H1 (cell line): ENCODE measurements around the gene RNPEPL1. TPM values are rescaled to one million over a fixed set of nuclear protein-coding genes. Genes with fewer than 3 reads are reported as not detected.

Experiments
- CTCF ChIA-PET: fragments of 300-600 bp; sonication (Branson Sonifier 250); formaldehyde crosslinking; loops from one replicate; lab custom pipeline; 2021; ENCODE audit not compliant: partially characterized antibody; lab: Charles Lee
- POLR2A ChIA-PET: fragments of 300-600 bp; sonication (Branson Sonifier 250); formaldehyde crosslinking; loops from one replicate; lab custom pipeline; 2021; ENCODE audit warnings: inconsistent platforms; ENCODE audit not compliant: partially characterized antibody; lab: Charles Lee
- DNase-seq, 2 experiments: peaks; one replicate each; pipeline versions ENCODE4 v3.0.0 to v3.0.0-alpha.2; 2010 to 2022; ENCODE audit warnings: low spot score in 2 of 2, low read depth in 1 of 2, mixed read lengths in 1 of 2
- FAIRE-seq: peaks from 2 replicates; lab custom pipeline; 2011; peaks lifted over from hg19 to GRCh38; lab: Jason Lieb, UNC
- H2AFZ ChIP-seq: 2 replicates; pipeline ENCODE4 v1.8.1; 2012; ENCODE audit warnings: low read length, inconsistent platforms
- H2AK5ac ChIP-seq: 2 replicates; pipeline ENCODE4 v1.6.1; 2013; ENCODE audit warnings: low read depth, low read length
- H2BK120ac ChIP-seq: replicated peaks from 2 replicates; pipeline ENCODE3; 2013; ENCODE audit warnings: low read depth, low read length, inconsistent platforms
- H2BK12ac ChIP-seq: 2 replicates; pipeline ENCODE4 v1.6.1; 2013; ENCODE audit warnings: low read depth, low read length
- H2BK15ac ChIP-seq: 2 replicates; pipeline ENCODE4 v1.6.1; 2013; ENCODE audit warnings: low read length
- H2BK20ac ChIP-seq: 2 replicates; pipeline ENCODE4 v1.6.1; 2013; ENCODE audit warnings: low read length
- H2BK5ac ChIP-seq: 2 replicates; pipeline ENCODE4 v1.6.1; 2013; ENCODE audit warnings: low read depth, low read length
- H3K14ac ChIP-seq: 2 replicates; pipeline ENCODE4 v1.6.1; 2013; ENCODE audit warnings: inconsistent platforms; ENCODE audit not compliant: insufficient read length
- H3K18ac ChIP-seq: 2 replicates; pipeline ENCODE4 v1.6.1; 2013; ENCODE audit warnings: low read length; ENCODE audit errors: extremely low read depth
- H3K23ac ChIP-seq: 2 replicates; pipeline ENCODE4 v1.6.1; 2013; ENCODE audit warnings: inconsistent platforms; ENCODE audit not compliant: insufficient read length
- H3K23me2 ChIP-seq: 2 replicates; pipeline ENCODE4 v1.6.1; 2013; ENCODE audit warnings: low read depth, low read length
- H3K27ac ChIP-seq: 2 replicates; pipeline ENCODE4 v1.6.1; 2011; ENCODE audit warnings: low read depth, low read length, inconsistent platforms
- H3K27me3 ChIP-seq, 4 experiments: replicated peaks in 1 of 4; 1 replicate in 1 of 4; 2 replicates in 3 of 4; pipeline versions ENCODE4 v1.6.1 to v1.8.1; 2011 to 2013; ENCODE audit warnings: low read length in 3 of 4, mild to moderate bottlenecking in 3 of 4, inconsistent platforms in 2 of 4, mixed read lengths in 2 of 4, moderate library complexity in 1 of 4; ENCODE audit not compliant: control insufficient read depth in 3 of 4, insufficient read depth in 3 of 4; ENCODE audit errors: extremely low read depth in 1 of 4
- H3K36me3 ChIP-seq, 4 experiments: 2 replicates each; pipeline versions ENCODE4 v1.6.1 to v1.8.1; 2011 to 2013; ENCODE audit warnings: mild to moderate bottlenecking in 4 of 4, low read length in 3 of 4, moderate library complexity in 2 of 4, control low read depth in 1 of 4, inconsistent platforms in 1 of 4; ENCODE audit not compliant: insufficient read depth in 4 of 4, control insufficient read depth in 2 of 4
- H3K4ac ChIP-seq: replicated peaks from 2 replicates; pipeline ENCODE3; 2013; ENCODE audit warnings: low read length, low read depth, mixed read lengths, inconsistent platforms; ENCODE audit not compliant: insufficient read length
- H3K4me1 ChIP-seq, 4 experiments: replicated peaks in 1 of 4; 1 replicate in 1 of 4; 2 replicates in 3 of 4; pipeline versions ENCODE4 v1.6.1 to v1.8.1; 2011 to 2013; ENCODE audit warnings: low read length in 3 of 4, inconsistent platforms in 2 of 4, mixed read lengths in 1 of 4; ENCODE audit not compliant: insufficient read depth in 4 of 4, control insufficient read depth in 3 of 4
- H3K4me2 ChIP-seq, 2 experiments: 2 replicates each; pipeline versions ENCODE4 v1.6.1 to v1.8.1; 2011 to 2013; ENCODE audit warnings: low read depth in 2 of 2, low read length in 2 of 2, control low read depth in 1 of 2, inconsistent platforms in 1 of 2, mild to moderate bottlenecking in 1 of 2; ENCODE audit not compliant: insufficient read depth in 1 of 2
- H3K4me3 ChIP-seq, 4 experiments: fragments of 200-600, 300-600 bp in 1 of 4; sonication (generic), shearing (Covaris generic), sonication (Bioruptor Twin) in 1 of 4; 2 replicates each; pipeline versions ENCODE4 v1.5.1 to v1.8.1; 2011 to 2016; ENCODE audit warnings: low read length in 4 of 4, low read depth in 3 of 4, control low read depth in 2 of 4, inconsistent platforms in 2 of 4, mild to moderate bottlenecking in 2 of 4, mixed read lengths in 1 of 4, moderate library complexity in 1 of 4; ENCODE audit not compliant: insufficient read depth in 2 of 4; ENCODE audit errors: extremely low read depth in 1 of 4
- H3K56ac ChIP-seq: replicated peaks from 2 replicates; pipeline ENCODE3; 2013; ENCODE audit warnings: low read depth, mild to moderate bottlenecking, mixed read lengths, low read length, inconsistent platforms; ENCODE audit not compliant: insufficient read length
- H3K79me1 ChIP-seq: 2 replicates; pipeline ENCODE4 v1.6.1; 2013; ENCODE audit warnings: low read depth, low read length, control low read depth
- H3K79me2 ChIP-seq, 2 experiments: 2 replicates each; pipeline versions ENCODE4 v1.6.1 to v1.8.1; 2012 to 2013; ENCODE audit warnings: low read length in 2 of 2, mild to moderate bottlenecking in 2 of 2, inconsistent platforms in 1 of 2; ENCODE audit not compliant: insufficient read depth in 2 of 2, control insufficient read depth in 1 of 2
- H3K9ac ChIP-seq, 4 experiments: replicated peaks in 1 of 4; 1 replicate in 1 of 4; 2 replicates in 3 of 4; pipeline versions ENCODE4 v1.6.1 to v1.8.1; 2011 to 2013; ENCODE audit warnings: low read depth in 3 of 4, low read length in 3 of 4, control low read depth in 2 of 4, mild to moderate bottlenecking in 2 of 4, moderate library complexity in 2 of 4, inconsistent platforms in 1 of 4; ENCODE audit errors: extremely low read depth in 1 of 4
- H3K9me3 ChIP-seq, 2 experiments: 2 replicates each; pipeline versions ENCODE4 v1.6.1 to v1.8.1; 2012 to 2013; ENCODE audit warnings: mild to moderate bottlenecking in 2 of 2, moderate library complexity in 2 of 2, control low read depth in 1 of 2, inconsistent platforms in 1 of 2, low read depth in 1 of 2, low read length in 1 of 2, mixed read lengths in 1 of 2; ENCODE audit not compliant: insufficient read depth in 2 of 2
- H4K20me1 ChIP-seq, 2 experiments: replicated peaks in 1 of 2; 2 replicates each; pipeline versions ENCODE3 to v1.8.1; 2011 to 2013; ENCODE audit warnings: inconsistent platforms in 2 of 2, low read length in 2 of 2, mild to moderate bottlenecking in 1 of 2; ENCODE audit not compliant: insufficient read depth in 2 of 2, control insufficient read depth in 1 of 2
- H4K5ac ChIP-seq: 2 replicates; pipeline ENCODE4 v1.6.1; 2013; ENCODE audit warnings: low read length, low read depth, mixed read lengths, inconsistent platforms; ENCODE audit not compliant: insufficient read length
- H4K8ac ChIP-seq: 2 replicates; pipeline ENCODE4 v1.8.0; 2013; ENCODE audit warnings: mild to moderate bottlenecking, moderate library complexity, low read length, inconsistent platforms; ENCODE audit not compliant: insufficient read depth; ENCODE audit errors: extremely low read depth
- H4K91ac ChIP-seq: replicated peaks from 2 replicates; pipeline ENCODE3; 2013; ENCODE audit warnings: low read length, mixed read lengths, inconsistent platforms; ENCODE audit not compliant: insufficient read length
- CEBPB ChIP-seq: IDR thresholded peaks from 2 replicates; pipeline ENCODE4 v1.6.1; 2012; ENCODE audit warnings: low read depth, low read length
- SRF ChIP-seq: IDR thresholded peaks from 2 replicates; pipeline ENCODE4 v1.6.1; 2011; ENCODE audit warnings: mild to moderate bottlenecking, low read depth, low read length, moderate library complexity
- WGBS, 2 experiments: shearing (Covaris generic) in 1 of 2; methylation state at CpG; one replicate each; pipeline versions ENCODE4 v1.1.6 to v1.1.7; 2013 to 2015; ENCODE audit warnings: low lambda C conversion rate in 2 of 2, mixed read lengths in 2 of 2, inconsistent platforms in 1 of 2, low coverage in 1 of 2, missing lambda C conversion rate in 1 of 2; ENCODE audit not compliant: insufficient replicate concordance in 2 of 2, insufficient coverage in 1 of 2, insufficient read length in 1 of 2; ENCODE audit errors: extremely low coverage in 1 of 2, missing lambda C conversion rate in 1 of 2; 5-methylcytosine and 5-hydroxymethylcytosine counted together
- polyA plus RNA-seq, 7 experiments: library from polyadenylated mRNA; depleted of rRNA in 3 of 7; stranded (reverse) in 5 of 7; unstranded in 2 of 7; fragments of >200 nt in 5 of 7; fragments of 200-250 nt in 2 of 7; gene quantifications; 1 replicate in 5 of 7; 2 replicates in 1 of 7; 4 replicates in 1 of 7; pipeline versions ENCODE4 v1.2.1 to v1.2.3, GENCODE V29; 2011 to 2013; ENCODE audit warnings: missing spikeins in 2 of 7, mixed read lengths in 2 of 7
- total RNA-seq: library from RNA; stranded (reverse); fragmentation: NEBNext Ultra II Directional; extraction: Animal tissue kit (Norgen Biotek cat#: 25700); gene quantifications from 2 replicates; pipeline ENCODE4 v1.2.1, GENCODE V29; 2021

RNPEPL1 gene
- total and polyA plus RNA-seq, 2 of the 8 experiments (the other 6 are each of a cell fraction or from before 2014, with no cell fraction given), result 9.0 to 11.3 TPM

- peaks cover 9 to 17% (median 15%) of the 10 kb centered on the region in 4 experiments; a peak in 6 of 7 replicates for H3K27me3 ChIP-seq
- H3K23ac ChIP-seq, result no peak overlapping the region
- ChIA-PET POLR2A (interaction anchor here (1.0 to 1.5 kb wide), 3 partner anchors 10 to 13 kb away, joined by 3 to 4 read pairs (median 3); partner anchors contain the start of gene CAPN10), CTCF (interaction anchor here (0.7 to 1.4 kb wide), 3 partner anchors 9 to 46 kb away, joined by 3 read pairs; partner anchors contain the start of gene CAPN10)
- no peak overlapping the region; the same call in 1 of the 2 replicates for H4K8ac ChIP-seq
- H3K4me1 ChIP-seq, result peaks cover 0 to 5% (median 4%) of the 10 kb centered on the region in 4 experiments; a peak in 6 of 7 replicates
- no peak overlapping the region for H3K14ac ChIP-seq
- no peak overlapping the region for H2BK15ac ChIP-seq
- WGBS, 2 experiments, result 87% methylated on average over 24 of the region's 37 CpGs; no CpG with 5 or more reads in 1 of the 2 experiments
- H3K9ac ChIP-seq, result no peak overlapping the region
- no peak overlapping the region for H3K18ac ChIP-seq
- H3K36me3 ChIP-seq, result no peaks in the 10 kb centered on the region
- no peak for TF ChIP-seq SRF
- no peak for TF ChIP-seq CEBPB
- no peak overlapping the region for H2BK20ac ChIP-seq
- no peak overlapping the region for H2BK5ac ChIP-seq
- H3K56ac ChIP-seq, result no peak overlapping the region
- no peak overlapping the region for H2AFZ ChIP-seq
- DNase-seq, result no peak
- H3K79me1 ChIP-seq, result no peaks in the 10 kb centered on the region
- no peaks in the 10 kb centered on the region for H3K79me2 ChIP-seq
- peaks cover 5 to 16% of the 10 kb centered on the region in 2 experiments for H4K20me1 ChIP-seq
- H3K23me2 ChIP-seq, result peaks cover 2% of the 10 kb centered on the region; the same call in 1 of the 2 replicates
- no peak for FAIRE-seq
- no peak overlapping the region for H2BK12ac ChIP-seq
- no peak overlapping the region for H3K4me2 ChIP-seq
- H3K4ac ChIP-seq, result no peak overlapping the region
- no peak overlapping the region for H2AK5ac ChIP-seq
- H3K9me3 ChIP-seq, result no peaks in the 10 kb centered on the region
- no peak overlapping the region for H3K4me3 ChIP-seq
- H4K5ac ChIP-seq, result no peak overlapping the region
- no peak overlapping the region for H4K91ac ChIP-seq
- no peak overlapping the region for H3K27ac ChIP-seq
- H2BK120ac ChIP-seq, result no peak overlapping the region
These were observed 5.5 kb downstream of the RNPEPL1 start for GRCh38 chr2:240573516-240574385.
